ENCODE results near the gene COPS3.

Gene COPS3

DNA sequence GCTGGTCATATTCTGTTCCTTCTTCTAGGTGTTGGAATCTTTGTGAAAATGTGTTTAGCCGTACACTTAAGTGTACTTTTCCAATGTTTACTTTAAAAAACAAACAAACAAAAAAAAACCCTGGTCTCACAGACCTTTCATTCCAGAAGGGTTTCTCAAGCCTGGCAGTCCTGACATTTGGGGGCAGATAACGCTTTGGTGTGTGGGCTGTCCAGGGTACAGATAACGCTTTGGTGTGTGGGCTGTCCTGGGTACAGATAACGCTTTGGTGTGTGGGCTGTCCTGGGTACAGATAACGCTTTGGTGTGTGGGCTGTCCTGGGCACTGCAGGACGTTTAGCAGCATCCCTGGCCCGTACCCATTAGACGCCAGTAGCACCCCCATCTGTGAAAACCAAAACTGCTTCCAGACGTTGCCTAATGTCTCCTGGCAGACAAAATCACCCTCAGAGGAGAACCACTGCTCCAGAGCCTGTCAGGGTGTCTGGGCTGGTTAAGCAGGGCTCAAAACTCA, 28.8 kb downstream of the COPS3 start:
- H3K4me1 ChIP-seq (ENCODE audit: insufficient read depth, low read length): no peaks in the 10 kb centered on the region
- ATAC-seq (ENCODE audit: insufficient read depth, low read depth) (no peak), DNase-seq (no peak)
- H3K9ac ChIP-seq (ENCODE audit: low read depth, low read length): no peak overlapping the region
- H3K79me2 ChIP-seq (ENCODE audit: insufficient read depth, low read length): no peaks in the 10 kb centered on the region; the same call in 1 of the 2 replicates
- H3K27me3 ChIP-seq (ENCODE audit: insufficient read depth, low read length, poor library complexity): no peaks in the 10 kb centered on the region
- H3K4me2 ChIP-seq (ENCODE audit: insufficient read depth, low read length): no peak overlapping the region
- H2AFZ ChIP-seq (ENCODE audit: low read depth, low read length): no peak overlapping the region
- no peak overlapping the region for H3K27ac ChIP-seq (ENCODE audit: low read length)
- H3K9me3 ChIP-seq (ENCODE audit: insufficient read depth, low read length, severe bottlenecking): no peaks in the 10 kb centered on the region
- H3K4me3 ChIP-seq (ENCODE audit: low read depth in 1 of 2, low read length in 2 of 2): no peak overlapping the region
- TF ChIP-seq EZH2 (IDR thresholded peaks at IDR 0.05; ENCODE audit: borderline replicate concordance, low read depth, low read length, severe bottlenecking): no peak
- H4K20me1 ChIP-seq (ENCODE audit: insufficient read depth, low read length): no peaks in the 10 kb centered on the region
- peaks cover 93% of the 10 kb centered on the region for H3K36me3 ChIP-seq (ENCODE audit: insufficient read depth, low read length)

DNA sequence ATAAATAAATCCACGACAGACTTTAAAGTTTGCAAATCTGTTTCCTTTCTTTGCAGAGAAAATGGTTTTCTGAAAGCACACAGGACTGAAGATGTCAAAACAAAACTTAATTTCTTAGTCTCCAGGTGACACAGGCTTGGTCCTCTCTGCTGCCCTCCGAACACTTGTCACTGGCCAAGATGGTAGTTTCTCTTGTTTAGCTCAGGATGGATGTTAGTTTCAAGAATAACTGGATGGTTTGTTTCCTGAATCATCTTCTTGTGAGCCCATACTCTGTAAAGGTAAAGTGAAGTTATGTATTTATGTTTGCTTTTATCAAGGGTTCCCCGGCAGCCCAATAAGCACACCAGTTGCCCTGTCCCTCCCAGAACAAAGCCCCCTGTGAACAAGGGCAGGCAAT, 34.2 kb downstream of the COPS3 start:
- Histone ChIP-seq H3K4me2 (ENCODE audit: insufficient read depth, low read length) (no peak overlapping the region), H3K36me3 (ENCODE audit: insufficient read depth, low read length) (peaks cover 64% of the 10 kb centered on the region)
- DNase-seq: no peak

DNA sequence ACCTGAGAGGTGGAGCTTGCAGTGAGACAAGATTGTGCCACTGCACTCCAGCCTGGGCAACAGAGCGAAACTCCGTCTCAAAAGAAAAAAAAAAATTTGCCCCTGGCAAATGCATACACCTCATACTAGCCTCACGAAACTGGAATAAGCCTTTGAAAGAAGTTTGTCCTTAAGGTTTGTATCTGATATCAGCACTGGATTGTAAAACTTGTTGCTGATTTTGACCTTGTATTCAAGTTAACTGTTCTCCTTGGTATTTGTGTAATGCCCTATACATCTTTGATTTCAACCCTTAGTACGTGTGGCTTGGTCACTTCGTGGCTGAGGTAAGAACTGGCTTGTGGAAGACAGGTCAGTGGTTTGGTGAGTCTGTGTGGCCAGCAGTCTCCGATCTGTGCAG, 37.9 kb downstream of the COPS3 start:
- no peak for ATAC-seq (ENCODE audit: insufficient read depth, low read depth)

More for the DNA sequence above, 34.2 kb downstream of the COPS3 start:
- Histone ChIP-seq H2AFZ (ENCODE audit: low read depth, low read length) (no peak overlapping the region), H3K9ac (ENCODE audit: low read depth, low read length) (no peak overlapping the region), H3K4me3 (ENCODE audit: low read depth in 1 of 2, low read length in 2 of 2) (no peak overlapping the region), H3K27ac (ENCODE audit: low read length) (no peak overlapping the region), H3K4me1 (ENCODE audit: insufficient read depth, low read length) (no peaks in the 10 kb centered on the region), H3K9me3 (ENCODE audit: insufficient read depth, low read length, severe bottlenecking) (no peaks in the 10 kb centered on the region), H3K79me2 (ENCODE audit: insufficient read depth, low read length) (no peaks in the 10 kb centered on the region), H4K20me1 (ENCODE audit: insufficient read depth, low read length) (no peaks in the 10 kb centered on the region), H3K27me3 (ENCODE audit: insufficient read depth, low read length, poor library complexity) (no peaks in the 10 kb centered on the region)
- TF ChIP-seq, protein P1, sequence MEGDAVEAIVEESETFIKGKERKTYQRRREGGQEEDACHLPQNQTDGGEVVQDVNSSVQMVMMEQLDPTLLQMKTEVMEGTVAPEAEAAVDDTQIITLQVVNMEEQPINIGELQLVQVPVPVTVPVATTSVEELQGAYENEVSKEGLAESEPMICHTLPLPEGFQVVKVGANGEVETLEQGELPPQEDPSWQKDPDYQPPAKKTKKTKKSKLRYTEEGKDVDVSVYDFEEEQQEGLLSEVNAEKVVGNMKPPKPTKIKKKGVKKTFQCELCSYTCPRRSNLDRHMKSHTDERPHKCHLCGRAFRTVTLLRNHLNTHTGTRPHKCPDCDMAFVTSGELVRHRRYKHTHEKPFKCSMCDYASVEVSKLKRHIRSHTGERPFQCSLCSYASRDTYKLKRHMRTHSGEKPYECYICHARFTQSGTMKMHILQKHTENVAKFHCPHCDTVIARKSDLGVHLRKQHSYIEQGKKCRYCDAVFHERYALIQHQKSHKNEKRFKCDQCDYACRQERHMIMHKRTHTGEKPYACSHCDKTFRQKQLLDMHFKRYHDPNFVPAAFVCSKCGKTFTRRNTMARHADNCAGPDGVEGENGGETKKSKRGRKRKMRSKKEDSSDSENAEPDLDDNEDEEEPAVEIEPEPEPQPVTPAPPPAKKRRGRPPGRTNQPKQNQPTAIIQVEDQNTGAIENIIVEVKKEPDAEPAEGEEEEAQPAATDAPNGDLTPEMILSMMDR (IDR thresholded peaks at IDR 0.05; ENCODE audit: borderline replicate concordance, extremely low read depth, low read length, poor library complexity, severe bottlenecking): no peak
- TF ChIP-seq EZH2 (IDR thresholded peaks at IDR 0.05; ENCODE audit: borderline replicate concordance, low read depth, low read length, severe bottlenecking): no peak
- no peak for ATAC-seq (ENCODE audit: insufficient read depth, low read depth)

DNA sequence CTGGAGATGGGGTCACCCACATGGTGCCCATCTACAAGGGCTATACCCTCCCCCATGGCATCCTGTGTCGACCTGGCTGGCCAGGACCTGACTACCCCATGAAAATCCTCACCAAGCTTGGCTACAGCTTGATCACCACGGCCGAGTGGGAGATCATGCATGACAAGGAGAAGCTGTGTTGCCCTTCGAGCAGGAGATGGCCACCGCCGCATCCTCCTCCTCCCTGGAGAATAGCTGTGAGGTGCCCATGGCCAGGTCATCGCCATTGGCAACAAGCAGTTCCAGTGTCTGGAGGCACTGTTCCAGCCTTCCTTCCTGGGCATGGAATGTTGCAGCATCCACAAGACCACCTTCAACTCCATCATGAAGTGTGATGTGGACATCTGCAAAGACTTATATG, 38.8 kb downstream of the COPS3 start:
- no peak overlapping the region for H2AFZ ChIP-seq (ENCODE audit: low read depth, low read length)
- no peaks in the 10 kb centered on the region for H3K27me3 ChIP-seq (ENCODE audit: insufficient read depth, low read length, poor library complexity)
- no peak overlapping the region for H3K4me2 ChIP-seq (ENCODE audit: insufficient read depth, low read length)
- DNase-seq: no peak
- ATAC-seq (ENCODE audit: insufficient read depth, low read depth): no peak
- peaks cover 20% of the 10 kb centered on the region for H3K36me3 ChIP-seq (ENCODE audit: insufficient read depth, low read length)
- peaks cover 11% of the 10 kb centered on the region for H3K4me1 ChIP-seq (ENCODE audit: insufficient read depth, low read length)
- H3K79me2 ChIP-seq (ENCODE audit: insufficient read depth, low read length): no peaks in the 10 kb centered on the region
- no peaks in the 10 kb centered on the region for H3K9me3 ChIP-seq (ENCODE audit: insufficient read depth, low read length, severe bottlenecking)
- H3K27ac ChIP-seq (ENCODE audit: low read length): no peak overlapping the region
- H3K9ac ChIP-seq (ENCODE audit: low read depth, low read length): no peak overlapping the region
- no peak overlapping the region for H3K4me3 ChIP-seq (ENCODE audit: low read depth in 1 of 2, low read length in 2 of 2)
- H4K20me1 ChIP-seq (ENCODE audit: insufficient read depth, low read length): no peaks in the 10 kb centered on the region
- TF ChIP-seq EZH2 (IDR thresholded peaks at IDR 0.05; ENCODE audit: borderline replicate concordance, low read depth, low read length, severe bottlenecking): no peak
- TF ChIP-seq, protein P1 (IDR thresholded peaks at IDR 0.05; ENCODE audit: borderline replicate concordance, extremely low read depth, low read length, poor library complexity, severe bottlenecking): no peak

More for the DNA sequence above, 37.9 kb downstream of the COPS3 start:
- Histone ChIP-seq H3K27ac (ENCODE audit: low read length) (no peak overlapping the region), H2AFZ (ENCODE audit: low read depth, low read length) (no peak overlapping the region), H3K4me1 (ENCODE audit: insufficient read depth, low read length) (peaks cover 8% of the 10 kb centered on the region), H3K27me3 (ENCODE audit: insufficient read depth, low read length, poor library complexity) (no peaks in the 10 kb centered on the region), H4K20me1 (ENCODE audit: insufficient read depth, low read length) (no peaks in the 10 kb centered on the region), H3K79me2 (ENCODE audit: insufficient read depth, low read length) (no peaks in the 10 kb centered on the region), H3K9ac (ENCODE audit: low read depth, low read length) (no peak overlapping the region), H3K4me2 (ENCODE audit: insufficient read depth, low read length) (no peak overlapping the region), H3K9me3 (ENCODE audit: insufficient read depth, low read length, severe bottlenecking) (no peaks in the 10 kb centered on the region), H3K4me3 (ENCODE audit: low read depth in 1 of 2, low read length in 2 of 2) (no peak overlapping the region), H3K36me3 (ENCODE audit: insufficient read depth, low read length) (peaks cover 29% of the 10 kb centered on the region)
- DNase-seq: no peak
- no peak for TF ChIP-seq EZH2 (IDR thresholded peaks at IDR 0.05; ENCODE audit: borderline replicate concordance, low read depth, low read length, severe bottlenecking)
- TF ChIP-seq, protein P1 (IDR thresholded peaks at IDR 0.05; ENCODE audit: borderline replicate concordance, extremely low read depth, low read length, poor library complexity, severe bottlenecking): no peak

All from DND-41 (cell line).